Activated CD8-positive, alpha-beta memory T cell treated with anti-CD3 and anti-CD28 coated beads for 4 hours (primary cell): Measurements from ENCODE around the gene TECPR2.
"Not testable (repeated sequence)": the region's sequence is repeated elsewhere in the genome, so short reads cannot be mapped to it uniquely, and the experiment has no call there.

ENCODE experiments used
- DNase-seq, 2 donors: peaks; one replicate each; pipeline ENCODE4 v3.0.0-alpha.2; 2020; ENCODE audit warnings: low read depth in 2 of 2

Gene TECPR2

GRCh38 chr14:102507857-102508312 is 145.1 kb downstream of the TECPR2 start:
- DNase-seq: no peak

- DNase-seq: no peak
Observed at GRCh38 chr14:102508410-102508773, 145.7 kb downstream of the TECPR2 start.

GRCh38 chr14:102508774-102509745 is 146.3 kb downstream of the TECPR2 start:
- DNase-seq: no peak

- DNase-seq: peak; percentile 73 to 80
Observed at GRCh38 chr14:102509746-102510615, 147.2 kb downstream of the TECPR2 start, which contains the start of gene ANKRD9. ANKRD9 (minus strand) TSS chr14:102509776; CDS start chr14:102507889, 1,887 bp downstream.

GRCh38 chr14:102510616-102511520 is 148.1 kb downstream of the TECPR2 start:
- DNase-seq: no peak

GRCh38 chr14:102511538-102511937 is 148.8 kb downstream of the TECPR2 start:
- no peak for DNase-seq

GRCh38 chr14:102512793-102513300 is 150.1 kb downstream of the TECPR2 start:
- DNase-seq: no peak

- DNase-seq: no peak
Observed at GRCh38 chr14:102513899-102514772, 151.4 kb downstream of the TECPR2 start.

DNA sequence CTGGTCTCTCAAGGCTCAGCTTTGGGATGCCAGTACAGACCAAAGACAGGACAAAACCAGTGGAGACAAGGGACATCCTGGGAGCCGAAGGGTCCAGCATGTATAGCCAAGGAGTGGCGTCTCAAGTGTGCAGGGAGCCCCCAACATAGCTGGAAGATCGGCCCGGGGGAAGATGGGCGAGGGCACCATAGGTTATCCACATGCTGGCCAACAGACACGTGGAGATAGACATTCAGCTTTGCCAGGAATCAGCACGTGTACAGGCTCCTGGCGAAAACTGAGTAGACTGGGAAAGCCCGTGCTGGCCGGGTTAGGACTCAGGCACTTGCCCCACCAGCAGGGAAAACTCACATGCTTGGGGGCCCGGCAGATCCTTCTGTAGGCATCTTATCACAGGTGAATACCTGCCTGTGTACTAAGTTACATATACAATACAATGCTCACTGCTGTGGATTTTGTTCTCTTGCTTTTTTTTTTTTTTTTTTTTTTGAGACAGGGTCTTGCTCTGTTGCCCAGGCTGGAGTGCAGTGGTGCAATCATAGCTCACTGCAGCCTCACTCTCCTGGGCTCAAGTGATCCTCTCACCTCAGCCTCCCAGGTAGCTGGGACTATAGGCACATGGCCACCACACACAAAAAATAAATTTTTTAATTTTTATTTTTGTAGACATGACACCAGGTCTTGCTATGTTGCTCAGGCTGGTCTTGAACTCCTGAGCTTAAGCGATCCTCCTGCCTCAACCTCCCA is 152.4 kb downstream of the TECPR2 start:
- no peak for DNase-seq

DNA sequence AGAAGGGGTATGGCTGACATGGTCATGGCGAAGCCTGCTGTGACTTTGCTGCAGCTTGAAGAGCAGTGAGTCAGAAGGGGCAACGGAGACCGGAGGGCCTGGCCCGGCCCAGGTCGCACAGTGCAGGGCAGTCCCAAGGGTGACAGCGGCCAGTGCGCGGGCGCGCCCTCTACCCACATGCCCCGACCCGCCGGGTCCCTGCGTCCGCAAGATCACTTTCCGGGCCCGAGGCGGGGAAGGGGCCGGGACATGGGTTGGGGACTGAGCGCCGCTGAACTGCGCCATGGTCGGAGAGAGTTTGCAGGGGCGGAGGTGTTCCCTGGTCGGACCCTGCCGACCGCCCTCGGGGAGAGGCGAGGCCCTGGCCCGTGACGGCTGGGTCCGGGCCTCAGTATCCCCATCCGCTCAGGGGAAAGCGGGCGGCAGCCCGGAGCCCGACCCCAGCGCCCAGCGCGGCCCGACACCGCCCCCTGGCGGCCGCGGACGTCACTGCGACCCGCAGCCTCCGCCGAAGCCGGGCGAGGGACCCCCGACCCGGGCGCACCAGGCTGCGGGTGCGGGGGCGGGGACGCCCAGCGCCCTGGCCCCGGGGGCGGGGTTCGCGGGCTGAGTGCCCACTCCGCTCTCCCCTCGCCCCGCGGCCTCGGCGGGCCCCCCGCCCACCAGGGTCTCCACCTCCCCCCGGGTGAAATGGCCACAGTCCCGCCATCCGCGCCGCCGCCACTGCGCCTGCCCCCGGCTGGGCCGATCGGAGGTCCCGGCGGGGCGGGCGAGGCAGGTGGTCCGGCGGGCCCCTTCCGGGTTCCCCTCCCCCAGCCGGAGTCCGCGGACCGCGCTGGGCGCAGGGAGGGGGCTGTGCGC is 154.0 kb downstream of the TECPR2 start:
- peak in 1 of 2 donors; percentile 28 for DNase-seq

DNA sequence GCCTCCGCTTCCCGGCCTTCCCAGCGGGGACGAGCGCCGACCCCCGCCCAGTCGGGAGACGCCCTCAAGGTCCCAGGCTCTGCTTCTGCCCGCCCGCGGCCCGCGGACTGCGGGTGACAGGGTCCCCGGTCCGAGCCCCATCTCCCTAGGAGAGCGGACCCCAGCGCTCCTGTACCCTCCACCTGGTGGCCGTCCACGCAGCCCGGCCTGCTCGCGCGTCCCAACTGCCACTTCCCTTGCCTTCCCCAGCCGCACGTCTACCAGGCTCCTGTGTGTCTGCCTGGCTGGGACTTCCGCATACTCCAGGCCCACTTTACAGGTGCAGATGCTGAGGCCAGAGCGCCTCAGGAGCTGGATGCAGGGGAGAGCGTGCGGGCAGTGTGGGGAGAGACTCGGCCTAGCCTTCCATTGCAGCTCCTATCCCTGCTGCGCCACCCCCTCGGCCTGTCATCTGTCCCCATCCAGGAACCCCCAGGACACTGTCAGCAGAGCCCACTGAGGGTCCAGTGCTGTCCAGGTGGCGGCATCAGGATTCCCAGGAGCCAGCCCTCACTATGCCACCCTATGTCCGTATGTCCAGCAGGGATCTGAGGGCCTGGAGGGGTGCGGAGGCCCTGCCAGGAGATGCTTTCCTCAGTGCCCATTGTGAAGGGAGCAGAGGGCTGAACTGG is 154.8 kb downstream of the TECPR2 start:
- DNase-seq: no peak

- DNase-seq: no peak
Observed at GRCh38 chr14:102518063-102518648, 155.4 kb downstream of the TECPR2 start.

DNA sequence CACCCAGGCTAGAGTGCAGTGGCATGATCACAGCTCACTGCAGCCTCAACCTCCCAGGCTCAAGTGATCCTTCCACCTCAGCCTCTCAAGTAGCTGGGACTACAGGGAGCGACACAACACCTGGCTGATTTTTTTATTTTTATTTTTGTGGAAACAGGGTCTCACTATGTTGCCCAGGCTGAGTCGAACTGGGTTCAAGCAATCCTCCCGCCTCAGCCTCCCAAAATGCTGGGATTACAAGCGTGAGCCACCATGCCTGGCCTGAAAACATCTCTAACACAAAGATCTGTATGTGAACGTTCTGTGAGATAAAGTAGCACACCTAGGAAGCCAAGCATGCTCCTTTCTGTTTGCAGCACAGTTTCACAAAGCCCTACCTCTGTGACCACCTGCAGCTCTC is 157.0 kb downstream of the TECPR2 start:
- DNase-seq: not testable (repeated sequence)

- DNase-seq: no peak
Observed at GRCh38 chr14:102523200-102523568, 160.4 kb downstream of the TECPR2 start.

DNA sequence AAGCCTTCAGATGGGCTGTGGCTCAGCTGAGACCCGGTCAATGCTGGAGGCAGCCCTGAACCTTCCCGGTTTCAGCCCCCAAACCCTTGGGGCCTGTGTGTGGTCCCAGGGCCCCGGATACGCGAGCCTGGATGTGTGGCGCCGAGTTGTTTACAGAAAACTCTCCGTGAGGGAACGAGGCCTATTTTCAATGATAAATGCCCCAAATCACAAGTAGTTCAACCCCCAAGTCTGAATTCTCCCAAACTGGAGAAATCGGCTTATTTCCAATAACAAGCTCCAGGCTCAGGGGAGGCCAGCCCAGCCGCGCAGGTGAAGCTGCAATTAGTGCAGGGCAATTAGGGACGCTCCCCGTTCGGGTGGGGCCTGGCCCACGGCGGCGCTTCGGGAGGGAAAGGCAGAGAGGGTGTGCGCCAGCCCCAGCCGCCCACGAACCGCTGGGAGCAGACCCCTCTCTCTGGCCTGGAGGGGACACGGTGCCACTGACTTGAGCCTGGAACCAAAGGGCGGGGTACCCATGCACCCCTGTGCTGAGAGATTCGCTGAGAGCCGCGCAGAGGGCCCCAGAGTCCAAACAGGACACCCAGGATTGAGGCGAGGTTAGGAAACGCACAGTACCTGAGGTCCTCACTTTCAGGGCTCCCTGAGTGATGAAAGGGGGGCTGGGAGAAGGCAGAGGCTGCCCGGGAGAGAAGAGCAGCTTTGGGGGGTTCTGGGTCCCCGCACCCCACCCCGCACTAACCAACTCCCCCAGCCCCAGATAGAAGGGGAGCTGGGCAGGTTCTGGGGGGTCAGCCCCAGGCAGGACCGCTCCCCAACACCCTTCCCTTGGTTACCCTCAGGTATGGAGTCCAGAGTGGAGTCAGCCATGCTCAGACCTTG is 161.1 kb downstream of the TECPR2 start:
- DNase-seq: no peak

GRCh38 chr14:102524451-102525218 is 161.9 kb downstream of the TECPR2 start:
- peak; percentile 75 to 78 for DNase-seq
